ENCODE measurements around the gene PILRA. TPM values are rescaled to one million over a fixed set of nuclear protein-coding genes. Genes with fewer than 3 reads are reported as not detected.
"Not testable (repeated sequence)": the region's sequence is repeated elsewhere in the genome, so short reads cannot be mapped to it uniquely, and the experiment has no call there.

PILRA gene
- total RNA-seq, 1 donor from 2014 or later, result 2.0 TPM

- no peak for DNase-seq (ENCODE audit: low read depth)
Observed at GRCh38 chr7:100434297-100435144, 61.2 kb downstream of the PILRA start.

GRCh38 chr7:100435401-100436304 is 62.4 kb downstream of the PILRA start:
- DNase-seq (ENCODE audit: low read depth), result no peak

- DNase-seq (ENCODE audit: low read depth), result no peak
Observed at GRCh38 chr7:100437150-100438100, 64.1 kb downstream of the PILRA start.

DNA sequence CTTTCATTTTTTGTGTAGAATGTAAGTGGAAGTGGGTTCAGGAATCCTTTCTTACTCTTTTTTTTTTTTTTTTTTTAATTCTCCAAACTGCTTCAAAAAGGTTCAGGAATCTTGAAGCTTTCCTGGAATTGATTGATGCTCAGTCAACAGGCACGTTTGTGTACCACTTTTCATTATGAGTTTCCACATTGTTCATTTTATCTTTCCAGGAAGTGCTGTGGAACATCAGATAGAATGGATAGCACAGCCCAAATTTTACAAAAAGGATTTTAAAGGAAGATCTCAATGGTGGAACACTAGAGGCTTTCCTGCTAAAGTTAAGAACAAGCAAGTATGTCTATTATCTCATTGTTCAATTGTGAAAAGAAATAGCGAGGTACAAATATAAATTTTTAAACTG is 64.9 kb downstream of the PILRA start:
- no peak for DNase-seq (ENCODE audit: low read depth)

DNA sequence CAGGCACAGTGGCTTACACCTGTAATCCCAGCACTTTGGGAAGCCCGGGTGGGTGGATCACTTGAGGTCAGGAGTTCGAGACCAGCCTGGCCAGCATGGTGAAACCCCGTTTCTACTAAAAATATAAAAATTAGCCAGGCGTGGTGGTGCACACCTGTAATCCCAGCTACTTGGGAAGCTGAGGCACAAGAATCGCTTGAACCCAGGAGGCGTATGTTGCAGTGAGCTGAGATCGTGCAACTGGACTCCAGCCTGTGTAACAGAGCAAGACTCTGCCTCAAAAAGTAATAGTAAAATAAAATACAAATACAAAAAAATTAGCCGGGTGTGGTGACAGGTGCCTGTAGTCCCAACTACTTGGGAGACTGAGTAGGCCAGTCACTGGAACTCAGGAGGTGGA is 65.4 kb downstream of the PILRA start:
- DNase-seq (ENCODE audit: low read depth), result not testable (repeated sequence)

- not testable (repeated sequence) for DNase-seq (ENCODE audit: low read depth)
Observed at GRCh38 chr7:100439244-100439643, 66.0 kb downstream of the PILRA start.

DNA sequence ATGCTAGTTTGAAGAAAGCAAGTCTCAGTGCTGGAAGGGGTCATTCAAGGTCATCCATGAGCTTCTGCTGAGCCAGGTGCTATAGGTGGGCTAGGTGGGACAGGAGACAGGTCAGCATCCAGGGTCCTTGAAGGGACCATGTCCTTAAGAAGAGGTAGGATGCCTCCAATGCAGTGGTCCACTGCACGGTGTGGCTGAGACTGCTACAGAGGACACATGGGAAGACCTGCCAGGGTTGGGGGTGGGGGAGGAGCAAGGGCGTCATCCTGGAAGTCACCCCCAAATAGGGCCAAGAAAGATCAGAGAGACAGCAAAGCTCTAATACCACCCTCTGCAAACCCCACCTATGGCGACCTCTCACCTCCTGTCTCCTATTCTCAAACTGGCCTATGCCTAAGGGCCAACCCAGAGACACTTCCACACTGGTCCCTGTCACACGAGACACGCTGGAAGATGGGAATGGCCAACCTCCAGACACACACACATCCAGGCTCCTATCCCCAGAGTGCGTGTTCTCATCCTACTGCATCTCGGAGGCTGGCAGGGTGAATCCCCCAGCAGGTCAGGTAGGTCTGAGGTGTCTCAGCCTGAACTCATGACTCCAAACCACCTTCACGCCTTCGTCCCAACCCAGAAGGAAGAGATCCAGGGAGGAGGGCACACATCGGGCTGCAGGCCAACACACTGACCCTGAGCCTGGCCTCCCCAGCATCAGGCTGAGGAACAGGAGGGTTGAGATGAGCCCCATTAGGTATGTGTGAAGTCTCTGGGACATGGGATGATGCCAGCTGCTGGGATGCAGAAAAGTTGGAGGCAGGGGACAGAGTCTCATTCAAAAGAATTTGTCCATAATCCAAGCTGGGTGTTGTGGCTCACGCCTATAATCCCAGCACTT is 68.6 kb downstream of the PILRA start:
- no peak for DNase-seq (ENCODE audit: low read depth)

DNA sequence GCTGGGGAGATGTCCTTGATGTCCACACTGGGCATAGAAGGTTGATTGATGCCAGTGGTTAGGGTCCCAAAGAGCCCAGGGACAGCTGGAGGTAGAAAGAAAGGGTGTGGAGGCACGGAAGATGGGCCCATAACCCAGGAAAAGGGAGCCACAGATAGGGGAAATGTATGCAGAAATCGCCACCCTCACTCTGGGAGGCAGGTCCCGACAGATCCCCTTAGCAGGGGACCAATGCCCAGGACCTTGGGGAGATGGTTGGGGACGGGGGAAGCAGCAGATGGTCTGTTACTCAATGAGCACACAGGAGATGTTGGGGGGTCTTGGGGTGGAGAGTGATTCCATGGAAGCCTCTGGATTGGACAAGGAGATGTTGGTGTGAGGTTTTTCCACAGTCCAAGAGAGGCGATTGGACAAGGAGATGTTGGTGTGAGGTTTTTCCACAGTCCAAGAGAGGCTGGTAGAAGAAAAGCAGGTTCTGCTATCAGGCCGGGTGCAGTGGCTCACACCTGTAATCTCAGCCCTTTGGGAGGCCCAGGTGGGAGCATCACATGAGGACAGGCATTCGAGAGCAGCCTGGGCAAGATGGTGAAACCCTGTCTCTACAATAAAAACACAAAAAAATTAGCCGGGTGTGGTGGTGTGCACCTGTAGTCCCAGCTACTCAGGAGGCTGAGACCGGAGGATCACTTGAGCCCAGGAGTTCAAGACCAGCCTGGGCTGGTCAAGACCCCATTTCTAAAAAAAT is 70.0 kb downstream of the PILRA start:
- no peak for DNase-seq (ENCODE audit: low read depth)

- DNase-seq (ENCODE audit: low read depth), result peak; percentile 35
Observed at GRCh38 chr7:100444311-100445278, 71.3 kb downstream of the PILRA start.

DNA sequence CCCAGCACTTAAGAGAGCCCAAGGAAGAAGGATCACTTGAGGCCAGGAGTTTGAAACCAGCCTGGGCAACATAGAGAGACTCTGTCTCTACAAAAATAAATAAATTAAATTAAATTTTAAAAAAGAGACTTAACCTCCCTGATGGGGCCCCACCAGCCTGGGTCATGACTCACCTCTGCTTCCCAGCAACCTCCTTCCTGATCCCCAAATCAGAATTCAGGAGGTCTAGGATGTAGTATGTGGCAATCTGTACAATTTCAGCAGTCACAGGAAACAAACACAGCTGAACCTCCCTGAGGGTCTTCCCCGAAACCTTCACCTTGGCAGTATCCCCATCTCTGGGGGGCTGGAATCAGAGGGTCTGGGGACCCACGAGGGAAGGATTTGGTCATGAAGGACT is 72.8 kb downstream of the PILRA start:
- DNase-seq (ENCODE audit: low read depth), result no peak

DNA sequence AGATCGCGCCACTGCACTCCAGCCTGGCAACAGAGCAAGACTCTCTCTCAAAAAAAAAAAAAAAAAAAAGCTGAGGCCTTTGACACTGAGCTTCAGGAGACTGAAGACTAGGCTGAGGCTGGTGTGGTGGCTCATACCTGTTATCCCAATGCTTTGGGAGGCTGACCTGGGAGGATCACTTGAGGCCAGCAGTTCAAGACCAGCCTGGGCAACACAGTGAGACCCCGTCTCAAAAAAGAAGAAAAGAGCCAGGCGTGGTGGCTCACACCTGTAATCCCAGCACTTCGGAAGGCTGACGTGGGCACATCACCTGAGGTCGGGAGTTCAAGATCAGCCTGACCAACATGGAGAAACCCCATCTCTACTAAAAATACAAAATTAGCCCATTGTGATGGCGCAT is 74.1 kb downstream of the PILRA start:
- DNase-seq (ENCODE audit: low read depth), result not testable (repeated sequence)

DNA sequence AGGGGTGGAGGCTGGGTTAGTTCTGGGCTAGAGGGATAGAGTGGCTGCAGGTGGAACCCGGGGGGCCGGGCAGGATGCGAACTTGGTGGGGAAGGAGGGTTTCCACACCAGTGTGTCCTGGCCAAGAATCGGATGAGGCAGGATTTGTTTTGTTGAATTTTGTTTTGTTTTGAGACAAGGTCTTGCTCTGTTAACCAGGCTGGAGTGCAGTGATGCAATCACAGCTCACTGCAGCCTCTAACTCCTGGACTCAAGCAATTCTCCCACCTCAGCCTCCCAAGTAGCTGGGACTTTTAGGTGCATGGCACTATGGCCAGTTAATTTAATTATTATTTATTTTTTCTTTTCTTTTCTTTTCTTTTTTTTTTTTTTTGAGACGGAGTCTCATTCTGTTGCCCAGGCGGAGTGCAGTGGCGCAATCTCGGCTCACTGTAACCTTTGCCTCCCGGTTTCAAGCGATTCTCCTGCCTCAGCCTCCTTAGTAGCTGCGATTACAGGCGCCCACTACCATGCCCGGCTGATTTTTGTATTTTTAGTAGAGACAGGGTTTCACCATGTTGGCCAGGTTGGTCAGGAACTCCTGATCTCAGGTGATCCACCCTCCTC is 76.0 kb downstream of the PILRA start:
- DNase-seq (ENCODE audit: low read depth), result no peak

Other genes starting within 250 kb of the PILRA start
- gene MBLAC1, start 246.5 kb upstream of the PILRA start, total RNA-seq, result 1.6 and 2.0 TPM in 2 replicates
- gene LAMTOR4, start 224.6 kb upstream of the PILRA start, total RNA-seq, result 58.4 and 86.1 TPM in 2 replicates
- gene TRAPPC14, start 214.8 kb upstream of the PILRA start, total RNA-seq, result 4.0 and 4.6 TPM in 2 replicates
- gene GAL3ST4, start 204.9 kb upstream of the PILRA start, total RNA-seq, result 0.75 TPM in 1 of 2 replicates, not detected in the other
- gene GPC2, start 196.1 kb upstream of the PILRA start, total RNA-seq, result 1.6 and 2.3 TPM in 2 replicates
- gene STAG3, start 195.6 kb upstream of the PILRA start, total RNA-seq, result not detected in 2 replicates
- not detected in 2 replicates for gene PVRIG, start 153.5 kb upstream of the PILRA start, total RNA-seq
- 0.05 TPM in 1 of 2 replicates, not detected in the other for gene SPDYE3, start 65.8 kb upstream of the PILRA start, total RNA-seq
- 7.1 and 17.6 TPM in 2 replicates for gene PILRB, start 15.4 kb upstream of the PILRA start, total RNA-seq
- 0.17 and 2.8 TPM in 2 replicates for gene ZCWPW1, start 55.2 kb downstream of the PILRA start, total RNA-seq
- gene MEPCE, start 56.3 kb downstream of the PILRA start, total RNA-seq, result 18.2 and 28.2 TPM in 2 replicates
- gene PPP1R35, start 63.0 kb downstream of the PILRA start, total RNA-seq, result 13.1 and 29.7 TPM in 2 replicates
- not detected in 2 replicates for gene SPACDR, start 90.8 kb downstream of the PILRA start, total RNA-seq
- 14.6 and 25.2 TPM in 2 replicates for gene TSC22D4, start 105.7 kb downstream of the PILRA start, total RNA-seq
- gene NYAP1, start 110.4 kb downstream of the PILRA start, total RNA-seq, result 0.20 TPM in 1 of 2 replicates, not detected in the other
- 4.2 and 8.2 TPM in 2 replicates for gene AGFG2, start 165.7 kb downstream of the PILRA start, total RNA-seq
- gene SAP25, start 200.4 kb downstream of the PILRA start, total RNA-seq, result not detected in 2 replicates
- 5.0 and 10.6 TPM in 2 replicates for gene LRCH4, start 212.6 kb downstream of the PILRA start, total RNA-seq
- 0.35 TPM in 1 of 2 replicates, not detected in the other for gene FBXO24, start 212.8 kb downstream of the PILRA start, total RNA-seq
- 1.9 and 2.3 TPM in 2 replicates for gene PCOLCE, start 228.9 kb downstream of the PILRA start, total RNA-seq
- gene MOSPD3, start 239.1 kb downstream of the PILRA start, total RNA-seq, result 10.2 and 12.9 TPM in 2 replicates

Data from renal cortical epithelial cell (primary cell).